Subcutaneous abdominal adipose tissue (tissue), 5 donors: Measurements from ENCODE around the gene CUX1.
"Not testable (repeated sequence)": the region's sequence is repeated elsewhere in the genome, so short reads cannot be mapped to it uniquely, and the experiment has no call there.

Experiments
- H3K27ac ChIP-seq: one replicate; pipeline ENCODE4 v1.7.0; 2013; ENCODE audit warnings: low read depth, mild to moderate bottlenecking, inconsistent platforms, low read length, moderate library complexity
- H3K27me3 ChIP-seq, 5 donors: one replicate each; pipeline ENCODE4 v1.7.0; 2013; ENCODE audit warnings: low read length in 5 of 5, inconsistent platforms in 1 of 5; ENCODE audit not compliant: control insufficient read depth in 5 of 5, insufficient read depth in 4 of 5
- H3K36me3 ChIP-seq, 5 donors: one replicate each; pipeline ENCODE4 v1.7.0; 2013; ENCODE audit warnings: low read length in 5 of 5; ENCODE audit not compliant: control insufficient read depth in 5 of 5, insufficient read depth in 5 of 5
- H3K4me1 ChIP-seq, 5 donors: one replicate each; pipeline ENCODE4 v1.7.0; 2013; ENCODE audit warnings: low read length in 5 of 5, mild to moderate bottlenecking in 3 of 5, moderate library complexity in 1 of 5; ENCODE audit not compliant: control insufficient read depth in 5 of 5, insufficient read depth in 5 of 5
- H3K4me3 ChIP-seq, 5 donors: one replicate each; pipeline ENCODE4 v1.7.0; 2013; ENCODE audit warnings: low read length in 5 of 5, low read depth in 1 of 5
- H3K9ac ChIP-seq, 5 donors: one replicate each; pipeline ENCODE4 v1.7.0; 2013; ENCODE audit warnings: low read length in 5 of 5, mild to moderate bottlenecking in 4 of 5, moderate library complexity in 3 of 5
- H3K9me3 ChIP-seq, 5 donors: one replicate each; pipeline ENCODE4 v1.7.0; 2013; ENCODE audit warnings: low read length in 5 of 5; ENCODE audit not compliant: control insufficient read depth in 5 of 5
- donor health status: healthy.
- donor health status: healthy.
- donor health status: healthy.
- donor health status: healthy.
- donor health status: healthy.

CUX1 gene

DNA sequence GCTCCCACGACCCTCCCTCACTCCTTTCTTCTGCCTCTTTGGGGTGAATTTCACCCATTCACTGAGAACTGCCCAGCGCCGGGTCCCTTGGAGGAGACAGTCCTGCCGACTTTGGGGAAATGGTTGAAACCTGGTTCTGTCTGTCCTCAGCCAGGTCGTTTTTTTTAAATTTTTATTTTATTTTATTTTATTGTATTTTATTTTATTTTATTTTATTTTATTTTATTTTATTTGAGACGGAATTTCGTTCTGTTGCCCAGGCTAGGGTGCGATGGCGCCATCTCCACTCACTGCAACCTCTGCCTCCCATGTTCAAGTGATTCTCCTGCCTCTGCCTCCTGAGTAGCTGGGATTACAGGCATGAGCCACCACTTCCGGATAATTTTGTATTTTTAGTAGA lies 363.3 kb downstream of the CUX1 start:
- no peak overlapping the region for H3K27ac ChIP-seq
- no peak overlapping the region for H3K9ac ChIP-seq
- no peaks in the 10 kb centered on the region for H3K4me1 ChIP-seq
- H3K4me3 ChIP-seq, result no peak overlapping the region
- H3K27me3 ChIP-seq, result no peaks in the 10 kb centered on the region
- no peaks in the 10 kb centered on the region for H3K9me3 ChIP-seq
- peaks cover 5 to 57% (median 27%) of the 10 kb centered on the region in 5 donors for H3K36me3 ChIP-seq

DNA sequence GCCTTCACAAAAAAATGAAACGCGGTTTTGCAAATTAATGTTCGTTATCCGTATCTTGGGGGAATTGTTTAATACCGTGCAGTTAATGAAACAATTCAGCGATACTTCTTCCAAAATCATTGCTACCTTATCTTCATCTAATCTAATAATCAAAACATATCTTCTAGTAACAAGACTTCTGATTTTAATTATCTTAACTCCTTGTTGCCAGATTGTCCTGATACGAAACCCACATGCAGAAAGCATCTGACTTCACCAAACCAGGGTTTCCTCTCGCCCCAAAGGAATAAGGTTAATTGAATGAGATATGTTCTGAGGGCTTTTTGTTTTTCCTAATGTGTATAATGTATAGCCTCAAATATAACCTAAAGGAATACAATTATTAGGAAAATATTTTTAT lies 364.1 kb downstream of the CUX1 start:
- Histone ChIP-seq H3K9ac (no peak overlapping the region), H3K36me3 (peaks cover 5 to 62% (median 32%) of the 10 kb centered on the region in 5 donors), H3K9me3 (no peaks in the 10 kb centered on the region)

DNA sequence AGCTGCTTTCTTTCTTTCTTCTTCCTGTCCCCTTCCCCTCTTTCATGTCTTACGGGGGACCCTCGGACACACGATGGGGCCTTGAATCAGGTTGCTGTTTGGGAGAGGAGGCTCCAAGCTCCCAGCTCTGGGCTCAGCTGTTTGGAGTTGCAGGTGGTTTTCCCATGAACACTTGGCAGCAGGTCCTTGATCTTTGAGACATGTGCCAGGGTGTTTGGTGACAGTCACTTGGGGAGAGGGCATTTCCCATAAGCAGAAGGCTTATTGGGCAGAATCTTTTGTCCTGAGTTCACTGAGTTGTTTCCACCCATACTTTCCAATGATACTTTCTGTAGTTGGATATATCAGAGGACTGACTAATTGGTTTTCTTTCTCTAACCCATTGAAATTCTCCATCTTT lies 364.6 kb downstream of the CUX1 start:
- Histone ChIP-seq H3K9me3 (no peaks in the 10 kb centered on the region), H3K27me3 (no peaks in the 10 kb centered on the region), H3K4me1 (no peaks in the 10 kb centered on the region), H3K4me3 (no peak overlapping the region), H3K36me3 (peaks cover 5 to 65% (median 32%) of the 10 kb centered on the region in 5 donors), H3K9ac (no peak overlapping the region), H3K27ac (no peak overlapping the region)

More for the DNA sequence above, 364.1 kb downstream of the CUX1 start:
- Histone ChIP-seq H3K27me3 (no peaks in the 10 kb centered on the region), H3K4me1 (no peaks in the 10 kb centered on the region), H3K4me3 (no peak overlapping the region), H3K27ac (no peak overlapping the region)

DNA sequence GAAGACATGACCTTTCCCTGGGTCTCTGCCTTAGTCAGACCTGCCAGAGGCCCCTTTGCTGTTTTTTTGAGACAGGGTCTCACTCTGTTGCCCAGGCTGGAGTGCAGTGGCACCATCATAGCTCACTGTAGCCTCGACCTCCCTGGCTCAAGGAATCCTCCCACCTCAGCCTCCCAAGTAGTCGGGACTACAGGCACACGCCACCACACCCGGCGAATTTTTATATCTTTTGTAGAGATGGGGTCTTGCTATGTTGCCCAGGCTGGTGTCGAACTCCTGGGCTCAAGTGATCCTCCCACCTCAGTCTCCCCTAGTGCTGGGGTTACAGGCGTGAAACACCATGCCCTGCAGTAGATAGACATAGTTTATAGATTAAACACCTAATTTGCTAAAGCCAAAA lies 366.4 kb downstream of the CUX1 start:
- not testable (repeated sequence) for H3K4me3 ChIP-seq, H3K27me3 ChIP-seq, H3K9me3 ChIP-seq, H3K4me1 ChIP-seq, H3K9ac ChIP-seq, H3K27ac ChIP-seq
- peaks cover 5 to 55% (median 24%) of the 10 kb centered on the region in 5 donors for H3K36me3 ChIP-seq

DNA sequence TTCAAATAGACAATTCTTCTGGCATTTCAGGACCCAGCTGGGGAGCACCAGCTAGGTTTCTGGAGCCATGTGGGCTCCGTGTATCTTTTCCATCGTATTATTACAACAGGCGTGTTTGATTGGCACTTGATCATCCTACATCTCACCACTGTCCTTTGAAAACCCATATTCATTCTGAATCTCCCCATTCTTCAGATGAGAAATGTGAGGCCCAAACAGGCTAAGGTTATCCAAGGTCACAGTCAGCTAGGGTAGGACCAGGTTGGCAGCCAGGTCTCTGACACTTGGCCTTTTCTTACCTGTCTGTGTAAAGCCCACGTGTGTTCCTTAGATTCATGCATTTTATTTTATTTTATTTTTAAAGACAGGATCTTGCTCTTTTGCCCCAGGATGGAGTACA lies 366.9 kb downstream of the CUX1 start:
- Histone ChIP-seq H3K9ac (no peak overlapping the region), H3K27ac (no peak overlapping the region), H3K4me1 (no peaks in the 10 kb centered on the region), H3K9me3 (no peaks in the 10 kb centered on the region), H3K4me3 (no peak overlapping the region), H3K36me3 (peaks cover 5 to 55% (median 22%) of the 10 kb centered on the region in 5 donors), H3K27me3 (no peaks in the 10 kb centered on the region)

DNA sequence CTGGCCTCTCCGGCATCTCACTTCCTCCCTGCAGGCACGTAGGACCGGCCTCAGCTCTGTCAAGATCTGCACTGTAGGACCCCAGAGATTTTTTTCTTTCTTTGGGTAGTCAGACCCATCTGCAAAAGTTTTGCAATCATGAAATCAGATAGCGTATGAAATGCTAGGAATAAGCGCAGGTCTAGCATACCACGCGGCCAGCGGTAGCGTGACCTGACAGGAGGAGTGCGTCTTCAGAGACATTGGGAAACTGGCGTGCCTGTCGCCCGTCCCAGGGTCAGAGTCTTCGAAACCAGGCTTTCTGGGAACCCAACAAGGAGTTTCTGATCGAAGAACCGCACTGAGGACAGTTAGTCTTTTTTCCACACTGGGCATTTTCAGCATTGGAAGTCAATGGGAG lies 368.4 kb downstream of the CUX1 start:
- Histone ChIP-seq H3K27me3 (no peaks in the 10 kb centered on the region), H3K9ac (no peak overlapping the region), H3K36me3 (peaks cover 5 to 60% (median 30%) of the 10 kb centered on the region in 5 donors), H3K4me1 (no peaks in the 10 kb centered on the region), H3K27ac (no peak overlapping the region), H3K4me3 (no peak overlapping the region), H3K9me3 (no peaks in the 10 kb centered on the region)

DNA sequence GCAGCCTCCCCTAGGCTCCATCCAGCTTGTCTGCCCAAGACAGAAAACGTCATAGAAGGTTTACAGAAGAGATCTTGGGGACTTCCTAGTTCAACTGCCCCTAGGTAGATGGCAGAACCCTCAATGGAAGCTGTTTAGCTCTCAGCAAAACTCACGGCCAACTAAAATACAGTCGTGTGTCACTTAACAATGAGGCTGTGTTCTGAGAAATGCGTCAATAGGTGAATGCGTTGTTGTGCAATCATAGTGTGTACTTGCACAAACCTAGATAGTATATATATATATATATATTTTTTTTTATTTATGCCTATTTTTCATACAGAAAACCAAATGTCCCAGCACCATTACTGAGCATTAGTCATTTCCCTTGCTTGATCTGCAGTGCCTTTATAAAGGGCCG lies 368.9 kb downstream of the CUX1 start:
- Histone ChIP-seq H3K36me3 (peaks cover 3 to 60% (median 30%) of the 10 kb centered on the region in 5 donors), H3K27ac (no peak overlapping the region), H3K9me3 (no peaks in the 10 kb centered on the region), H3K4me1 (no peaks in the 10 kb centered on the region), H3K9ac (no peak overlapping the region), H3K4me3 (no peak overlapping the region), H3K27me3 (no peaks in the 10 kb centered on the region)

DNA sequence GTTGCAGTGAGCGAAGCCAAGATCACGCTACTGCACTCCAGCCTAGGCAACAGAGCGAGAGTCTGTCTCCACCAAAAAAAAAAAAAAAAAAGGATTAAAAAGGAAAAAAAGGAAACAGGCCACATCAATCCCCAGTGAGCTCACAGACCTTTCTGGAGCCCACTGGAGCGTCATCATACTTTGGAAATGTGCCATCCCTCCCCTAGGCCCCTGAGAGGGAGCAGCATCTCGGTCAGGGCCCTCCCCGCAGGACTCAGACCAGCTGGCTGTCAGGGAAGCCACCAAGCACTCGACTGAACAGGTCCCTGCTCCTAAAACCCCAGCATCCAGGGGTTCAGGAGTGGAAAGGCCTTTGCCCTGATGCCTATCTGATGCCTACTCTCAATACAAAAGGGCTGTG lies 371.3 kb downstream of the CUX1 start:
- no peak overlapping the region for H3K4me3 ChIP-seq
- H3K9me3 ChIP-seq, result no peaks in the 10 kb centered on the region
- no peaks in the 10 kb centered on the region for H3K27me3 ChIP-seq
- no peak overlapping the region for H3K27ac ChIP-seq
- H3K9ac ChIP-seq, result no peak overlapping the region
- H3K36me3 ChIP-seq, result peaks cover 0 to 66% (median 35%) of the 10 kb centered on the region in 5 donors
- no peaks in the 10 kb centered on the region for H3K4me1 ChIP-seq

DNA sequence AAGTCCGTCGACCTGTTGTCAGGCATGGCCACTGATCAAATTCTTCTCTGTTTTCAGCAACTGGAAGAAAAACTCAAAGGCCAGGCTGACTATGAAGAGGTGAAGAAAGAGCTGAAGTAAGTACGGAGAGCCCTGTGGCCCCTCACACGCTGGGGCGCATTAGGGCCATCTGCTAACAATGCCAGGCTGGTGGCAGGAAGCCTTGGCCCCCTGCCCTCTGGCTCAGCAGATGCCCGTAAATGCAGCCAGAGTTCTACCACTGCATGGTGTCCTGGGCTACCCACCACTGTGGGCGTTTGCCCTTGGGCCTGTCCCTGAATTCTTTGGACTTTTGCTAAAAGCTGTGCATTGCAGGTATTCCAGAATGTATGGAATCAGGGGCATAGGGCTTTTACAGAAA lies 372.3 kb downstream of the CUX1 start:
- no peak overlapping the region for H3K27ac ChIP-seq
- no peak overlapping the region for H3K4me3 ChIP-seq
- no peaks in the 10 kb centered on the region for H3K27me3 ChIP-seq
- no peak overlapping the region for H3K9ac ChIP-seq
- no peaks in the 10 kb centered on the region for H3K9me3 ChIP-seq
- peaks cover 0 to 66% (median 40%) of the 10 kb centered on the region in 5 donors for H3K36me3 ChIP-seq
- H3K4me1 ChIP-seq, result no peaks in the 10 kb centered on the region

DNA sequence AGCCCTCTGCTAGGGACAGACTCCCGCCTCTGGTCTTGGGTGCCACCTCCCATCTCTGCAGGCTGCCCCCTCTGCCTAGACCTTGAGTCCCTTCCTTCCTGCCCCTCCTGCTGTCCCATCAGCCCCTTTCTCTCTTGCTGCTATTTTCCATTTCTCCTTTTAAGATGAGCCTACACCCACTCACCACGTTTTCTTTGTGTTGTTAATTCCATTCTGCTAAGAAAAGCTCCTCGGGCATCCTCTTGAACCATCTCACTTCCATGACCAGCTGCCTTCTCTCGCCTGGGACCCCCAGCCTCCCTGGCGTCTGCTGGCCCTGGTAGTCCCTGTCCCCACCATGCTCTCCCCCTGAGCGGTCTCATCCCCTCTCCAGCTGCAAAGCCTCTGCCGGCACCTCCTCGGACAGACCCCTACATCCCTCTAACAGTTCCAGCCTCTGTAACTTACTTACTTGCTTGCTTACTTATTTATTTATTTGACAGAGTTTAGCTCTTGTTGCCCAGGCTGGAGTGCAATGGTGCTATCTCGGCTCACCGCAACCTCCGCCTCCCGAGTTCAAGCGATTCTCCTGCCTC lies 373.4 kb downstream of the CUX1 start:
- Histone ChIP-seq H3K4me1 (no peaks in the 10 kb centered on the region), H3K36me3 (peaks cover 0 to 60% (median 43%) of the 10 kb centered on the region in 5 donors), H3K4me3 (no peak overlapping the region), H3K9me3 (no peaks in the 10 kb centered on the region), H3K27ac (no peak overlapping the region), H3K27me3 (no peaks in the 10 kb centered on the region), H3K9ac (no peak overlapping the region)
